Duodenal mucosa (tissue), 2 donors: ENCODE data around the gene ERICH4.
"Not testable (repeated sequence)": the region's sequence is repeated elsewhere in the genome, so short reads cannot be mapped to it uniquely, and the experiment has no call there.

Experiments
- H3K27ac ChIP-seq: one replicate; pipeline ENCODE4 v1.7.0; 2013; ENCODE audit warnings: low read depth, low read length
- H3K27me3 ChIP-seq, 2 donors: one replicate each; pipeline ENCODE4 v1.7.0; 2013; ENCODE audit warnings: low read length in 2 of 2, control low read depth in 1 of 2; ENCODE audit not compliant: insufficient read depth in 2 of 2, control insufficient read depth in 1 of 2
- H3K36me3 ChIP-seq, 2 donors: one replicate each; pipeline ENCODE4 v1.7.0; 2013; ENCODE audit warnings: low read length in 2 of 2, control low read depth in 1 of 2; ENCODE audit not compliant: insufficient read depth in 2 of 2, control insufficient read depth in 1 of 2
- H3K4me1 ChIP-seq, 2 donors: one replicate each; pipeline ENCODE4 v1.7.0; 2013; ENCODE audit warnings: low read length in 2 of 2, control low read depth in 1 of 2; ENCODE audit not compliant: insufficient read depth in 2 of 2, control insufficient read depth in 1 of 2
- H3K4me3 ChIP-seq, 2 donors: one replicate each; pipeline ENCODE4 v1.7.0; 2013; ENCODE audit warnings: low read length in 2 of 2, low read depth in 1 of 2
- H3K9ac ChIP-seq, 2 donors: one replicate each; pipeline ENCODE4 v1.7.0; 2013; ENCODE audit warnings: low read length in 2 of 2, low read depth in 1 of 2
- H3K9me3 ChIP-seq, 2 donors: one replicate each; pipeline ENCODE4 v1.7.0; 2013; ENCODE audit warnings: low read length in 2 of 2, control low read depth in 1 of 2; ENCODE audit not compliant: control insufficient read depth in 1 of 2

ERICH4 gene

GRCh38 chr19:41476583-41476982 is 33.6 kb downstream of the ERICH4 start:
- Histone ChIP-seq H3K9ac (no peak overlapping the region), H3K27me3 (peaks cover 3 to 4% of the 10 kb centered on the region in 2 donors), H3K4me1 (no peaks in the 10 kb centered on the region), H3K27ac (no peak overlapping the region), H3K36me3 (no peaks in the 10 kb centered on the region), H3K9me3 (no peaks in the 10 kb centered on the region), H3K4me3 (no peak overlapping the region)

GRCh38 chr19:41478171-41478570 is 35.2 kb downstream of the ERICH4 start:
- Histone ChIP-seq H3K9me3 (no peaks in the 10 kb centered on the region), H3K27me3 (peaks cover 4 to 8% of the 10 kb centered on the region in 2 donors), H3K4me3 (no peak overlapping the region), H3K4me1 (no peaks in the 10 kb centered on the region), H3K9ac (no peak overlapping the region), H3K27ac (no peak overlapping the region), H3K36me3 (no peaks in the 10 kb centered on the region)

- H3K4me3 ChIP-seq = no peak overlapping the region
- H3K4me1 ChIP-seq = no peaks in the 10 kb centered on the region
- H3K27me3 ChIP-seq = peaks cover 0 to 5% of the 10 kb centered on the region in 2 donors
- H3K9ac ChIP-seq = no peak overlapping the region
- no peaks in the 10 kb centered on the region for H3K36me3 ChIP-seq
- no peak overlapping the region for H3K27ac ChIP-seq
- H3K9me3 ChIP-seq = no peaks in the 10 kb centered on the region
Measured at GRCh38 chr19:41478875-41479756, 36.2 kb downstream of the ERICH4 start.

- Histone ChIP-seq H3K36me3 (no peaks in the 10 kb centered on the region), H3K27ac (no peak overlapping the region), H3K9ac (no peak overlapping the region), H3K9me3 (no peaks in the 10 kb centered on the region), H3K4me1 (no peaks in the 10 kb centered on the region), H3K4me3 (no peak overlapping the region), H3K27me3 (peaks cover 0 to 5% of the 10 kb centered on the region in 2 donors)
Measured at GRCh38 chr19:41479757-41480191, 36.8 kb downstream of the ERICH4 start.

GRCh38 chr19:41480336-41480735 is 37.4 kb downstream of the ERICH4 start:
- Histone ChIP-seq H3K4me1 (no peaks in the 10 kb centered on the region), H3K36me3 (no peaks in the 10 kb centered on the region), H3K27me3 (peaks cover 0 to 5% of the 10 kb centered on the region in 2 donors), H3K4me3 (no peak overlapping the region), H3K9me3 (no peaks in the 10 kb centered on the region), H3K27ac (no peak overlapping the region), H3K9ac (no peak overlapping the region)

DNA sequence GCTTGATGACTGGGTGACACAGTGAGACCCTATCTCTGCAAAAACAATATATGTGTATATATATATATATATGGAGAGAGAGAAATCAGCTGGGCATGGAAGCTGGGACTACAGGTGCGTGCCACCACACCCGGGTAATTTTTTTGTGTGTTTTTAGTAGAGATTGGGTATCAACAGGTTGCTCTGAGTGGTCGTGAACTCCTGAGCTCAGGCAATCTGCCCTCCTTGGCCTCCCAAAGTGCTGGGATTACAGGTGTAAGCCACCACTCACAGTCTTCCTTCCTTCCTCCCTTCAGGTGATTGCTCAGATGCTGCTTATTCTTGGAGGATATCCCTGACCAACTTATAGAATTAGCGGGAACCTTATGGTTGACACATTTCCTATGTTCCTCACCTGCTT is 41.9 kb downstream of the ERICH4 start:
- H3K9ac ChIP-seq = no peak overlapping the region
- no peak overlapping the region for H3K4me3 ChIP-seq
- H3K27ac ChIP-seq = no peak overlapping the region
- H3K27me3 ChIP-seq = peaks cover 0 to 5% of the 10 kb centered on the region in 2 donors
- H3K4me1 ChIP-seq = no peaks in the 10 kb centered on the region
- no peaks in the 10 kb centered on the region for H3K9me3 ChIP-seq
- H3K36me3 ChIP-seq = no peaks in the 10 kb centered on the region

- not testable (repeated sequence) for H3K27me3 ChIP-seq, H3K36me3 ChIP-seq
Measured at GRCh38 chr19:41486953-41487352, 44.0 kb downstream of the ERICH4 start.

GRCh38 chr19:41492843-41493242 is 49.9 kb downstream of the ERICH4 start:
- Histone ChIP-seq H3K27ac (no peak overlapping the region), H3K9me3 (no peaks in the 10 kb centered on the region), H3K36me3 (no peaks in the 10 kb centered on the region), H3K27me3 (peaks cover 0 to under 1% of the 10 kb centered on the region in 2 donors), H3K9ac (no peak overlapping the region), H3K4me1 (no peaks in the 10 kb centered on the region), H3K4me3 (no peak overlapping the region)

More at GRCh38 chr19:41486953-41487352, 44.0 kb downstream of the ERICH4 start:
- not testable (repeated sequence) for H3K9me3 ChIP-seq, H3K9ac ChIP-seq, H3K27ac ChIP-seq, H3K4me3 ChIP-seq, H3K4me1 ChIP-seq
